Measurements from ENCODE around the gene MR1. TPM values are rescaled to one million over a fixed set of nuclear protein-coding genes. Genes with fewer than 3 reads are reported as not detected.
"Not testable (repeated sequence)": the region's sequence is repeated elsewhere in the genome, so short reads cannot be mapped to it uniquely, and the experiment has no call there.

MR1 gene
- total and polyA plus RNA-seq, 7 donors, result 0.70 to 3.0 (median 2.0) TPM

DNA sequence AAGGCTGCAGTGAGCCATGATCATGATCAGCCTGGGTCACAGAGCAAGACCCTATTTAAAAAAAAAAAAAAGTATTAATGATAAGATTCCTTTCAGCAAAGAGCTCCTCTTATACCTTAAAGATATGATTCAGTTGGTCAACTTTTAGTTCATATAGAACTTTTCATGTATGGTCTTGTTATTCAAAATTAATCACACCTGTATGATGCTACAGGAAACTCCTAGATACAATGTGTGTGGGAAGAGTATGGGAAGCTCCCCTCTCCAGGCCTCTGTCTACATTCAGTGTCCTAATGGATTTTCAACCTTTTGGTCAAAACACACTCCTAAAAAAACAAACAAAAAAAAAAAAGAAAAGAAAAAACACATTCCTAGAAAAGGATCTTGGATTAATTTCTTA, 17.1 kb downstream of the MR1 start:
- no peaks in the 10 kb centered on the region for H3K36me3 ChIP-seq (ENCODE audit: insufficient read depth in 1 of 2, low read depth in 1 of 2)
- H3K9me3 ChIP-seq, result no peaks in the 10 kb centered on the region
- H3K27ac ChIP-seq, result no peak overlapping the region
- no peaks in the 10 kb centered on the region for H3K4me1 ChIP-seq
- no peak overlapping the region for H3K4me3 ChIP-seq
- ATAC-seq (no peak), DNase-seq (no peak)
- no peaks in the 10 kb centered on the region for H3K27me3 ChIP-seq (ENCODE audit: insufficient read depth in 3 of 3, low read length in 2 of 3)
- intact Hi-C loops (cut with DNase I), result no loop called here
- TF ChIP-seq, protein P1, sequence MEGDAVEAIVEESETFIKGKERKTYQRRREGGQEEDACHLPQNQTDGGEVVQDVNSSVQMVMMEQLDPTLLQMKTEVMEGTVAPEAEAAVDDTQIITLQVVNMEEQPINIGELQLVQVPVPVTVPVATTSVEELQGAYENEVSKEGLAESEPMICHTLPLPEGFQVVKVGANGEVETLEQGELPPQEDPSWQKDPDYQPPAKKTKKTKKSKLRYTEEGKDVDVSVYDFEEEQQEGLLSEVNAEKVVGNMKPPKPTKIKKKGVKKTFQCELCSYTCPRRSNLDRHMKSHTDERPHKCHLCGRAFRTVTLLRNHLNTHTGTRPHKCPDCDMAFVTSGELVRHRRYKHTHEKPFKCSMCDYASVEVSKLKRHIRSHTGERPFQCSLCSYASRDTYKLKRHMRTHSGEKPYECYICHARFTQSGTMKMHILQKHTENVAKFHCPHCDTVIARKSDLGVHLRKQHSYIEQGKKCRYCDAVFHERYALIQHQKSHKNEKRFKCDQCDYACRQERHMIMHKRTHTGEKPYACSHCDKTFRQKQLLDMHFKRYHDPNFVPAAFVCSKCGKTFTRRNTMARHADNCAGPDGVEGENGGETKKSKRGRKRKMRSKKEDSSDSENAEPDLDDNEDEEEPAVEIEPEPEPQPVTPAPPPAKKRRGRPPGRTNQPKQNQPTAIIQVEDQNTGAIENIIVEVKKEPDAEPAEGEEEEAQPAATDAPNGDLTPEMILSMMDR (IDR thresholded peaks at IDR 0.05), result no peak

GRCh38 chr1:181056560-181056959, 22.8 kb downstream of the MR1 start:
- Histone ChIP-seq H3K9me3 (no peaks in the 10 kb centered on the region), H3K27me3 (ENCODE audit: insufficient read depth in 3 of 3, low read length in 2 of 3) (no peaks in the 10 kb centered on the region), H3K4me1 (peaks cover 26% of the 10 kb centered on the region), H3K4me3 (no peak overlapping the region), H3K27ac (no peak overlapping the region), H3K36me3 (ENCODE audit: insufficient read depth in 1 of 2, low read depth in 1 of 2) (no peaks in the 10 kb centered on the region)
- ATAC-seq (no peak), DNase-seq (no peak)
- TF ChIP-seq, protein P1 (IDR thresholded peaks at IDR 0.05), result no peak
- WGBS, 3 donors, result 62 to 85% (median 72%) methylated on average over 6 of the region's 6 CpGs
- intact Hi-C loops (cut with DNase I), result no loop called here

- TF ChIP-seq, protein P1 (IDR thresholded peaks at IDR 0.05), result no peak
- Histone ChIP-seq H3K36me3 (ENCODE audit: insufficient read depth in 1 of 2, low read depth in 1 of 2) (no peaks in the 10 kb centered on the region), H3K9me3 (no peaks in the 10 kb centered on the region), H3K4me1 (peaks cover 30% of the 10 kb centered on the region), H3K27me3 (ENCODE audit: insufficient read depth in 3 of 3, low read length in 2 of 3) (no peaks in the 10 kb centered on the region), H3K27ac (peak overlapping the region; percentile 30), H3K4me3 (no peak overlapping the region)
- DNase-seq, result no peak
- 16 to 18% (median 17%) methylated on average over 3 of the region's 3 CpGs for WGBS, 3 donors
- ATAC-seq, result no peak
- intact Hi-C loops (cut with DNase I), result no loop called here
These were observed 23.3 kb downstream of the MR1 start for GRCh38 chr1:181057079-181057478.

GRCh38 chr1:181059435-181059834, 25.7 kb downstream of the MR1 start:
- TF ChIP-seq, protein P1 (IDR thresholded peaks at IDR 0.05), result no peak
- no peak for ATAC-seq
- no peaks in the 10 kb centered on the region for H3K9me3 ChIP-seq
- no peaks in the 10 kb centered on the region for H3K27me3 ChIP-seq (ENCODE audit: insufficient read depth in 3 of 3, low read length in 2 of 3)
- peaks cover 38% of the 10 kb centered on the region for H3K4me1 ChIP-seq
- no peak overlapping the region for H3K4me3 ChIP-seq
- intact Hi-C loops (cut with DNase I), result no loop called here
- no peak for DNase-seq
- no peaks in the 10 kb centered on the region for H3K36me3 ChIP-seq (ENCODE audit: insufficient read depth in 1 of 2, low read depth in 1 of 2)
- no peak overlapping the region for H3K27ac ChIP-seq

- 93 to 100% (median 95%) methylated on average over 1 of the region's 1 CpG for WGBS, 3 donors
- intact Hi-C loops (cut with DNase I), result no loop called here
- TF ChIP-seq, protein P1 (IDR thresholded peaks at IDR 0.05), result no peak
- peak overlapping the region; percentile 94 for H3K27ac ChIP-seq
- H3K4me1 ChIP-seq, result peaks cover 38% of the 10 kb centered on the region
- no peak for ATAC-seq
- H3K4me3 ChIP-seq, result no peak overlapping the region
- H3K27me3 ChIP-seq (ENCODE audit: insufficient read depth in 3 of 3, low read length in 2 of 3), result no peaks in the 10 kb centered on the region
- no peak for DNase-seq
- no peaks in the 10 kb centered on the region for H3K9me3 ChIP-seq
- H3K36me3 ChIP-seq (ENCODE audit: insufficient read depth in 1 of 2, low read depth in 1 of 2), result no peaks in the 10 kb centered on the region
These were observed 26.3 kb downstream of the MR1 start for GRCh38 chr1:181060066-181060465.

DNA sequence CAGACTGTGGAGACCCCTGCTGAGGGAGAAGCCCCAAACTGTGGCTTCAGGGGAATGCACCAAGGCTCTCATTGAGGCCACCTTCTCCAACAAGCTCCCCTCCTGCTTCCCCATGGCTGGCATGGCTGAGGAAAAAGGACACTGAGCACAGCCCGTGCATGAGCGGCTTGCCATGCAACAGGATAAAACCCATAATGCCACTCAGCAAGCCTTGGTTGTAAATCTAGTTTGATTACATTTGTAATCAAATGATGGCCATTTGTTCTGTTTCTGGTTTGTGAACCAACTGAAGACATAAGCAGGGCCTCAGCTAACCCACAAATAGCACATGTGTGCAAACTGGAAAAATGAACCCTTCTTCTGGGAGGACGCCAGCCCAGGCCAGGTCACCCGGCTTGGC, 27.2 kb downstream of the MR1 start:
- H3K4me3 ChIP-seq; H3K27me3 ChIP-seq (ENCODE audit: insufficient read depth in 3 of 3, low read length in 2 of 3); DNase-seq; H3K36me3 ChIP-seq (ENCODE audit: insufficient read depth in 1 of 2, low read depth in 1 of 2); H3K9me3 ChIP-seq; intact Hi-C loops (cut with DNase I): not testable (repeated sequence)
- WGBS, 3 donors, result 30 to 51% (median 39%) methylated on average over 2 to 3 of the region's 4 CpGs
- peak; percentile 22 to 52 (median 42) for ATAC-seq
- Histone ChIP-seq H3K27ac (peak overlapping the region; percentile 94), H3K4me1 (peaks cover 38% of the 10 kb centered on the region)
